DOHH2 (cell line): ENCODE measurements around the gene NOX5.

ENCODE experiments used
- H3F3A ChIP-seq: fragments of 200-600 bp; sonication (generic), shearing (Covaris generic); 2 replicates; pipeline ENCODE4 v1.6.0; 2016; ENCODE audit warnings: antibody characterized with exemption, mild to moderate bottlenecking; ENCODE audit not compliant: control insufficient read depth, insufficient read depth
- H3K27ac ChIP-seq: fragments of 200-600 bp; sonication (generic); 2 replicates; pipeline ENCODE4 v1.5.1; 2014; ENCODE audit warnings: low read depth, mild to moderate bottlenecking, low read length, moderate library complexity
- H3K27me3 ChIP-seq: fragments of 200-600 bp; sonication (generic); 2 replicates; pipeline ENCODE4 v1.6.1; 2014; ENCODE audit warnings: mild to moderate bottlenecking, low read length, mixed read lengths; ENCODE audit not compliant: control insufficient read depth
- H3K36me3 ChIP-seq: fragments of 200-600 bp; sonication (generic); 2 replicates; pipeline ENCODE4 v1.6.1; 2014; ENCODE audit warnings: mild to moderate bottlenecking, low read length, moderate library complexity, mixed read lengths; ENCODE audit not compliant: control insufficient read depth
- H3K4me1 ChIP-seq: fragments of 200-600 bp; sonication (generic); 2 replicates; pipeline ENCODE4 v1.6.1; 2014; ENCODE audit warnings: mild to moderate bottlenecking, low read length, mixed read lengths; ENCODE audit not compliant: control insufficient read depth
- H3K4me2 ChIP-seq: fragments of 200-600 bp; sonication (generic); 2 replicates; pipeline ENCODE4 v1.6.0; 2014; ENCODE audit warnings: mild to moderate bottlenecking, low read length, moderate library complexity
- H3K4me3 ChIP-seq: fragments of 200-600 bp; sonication (generic); 2 replicates; pipeline ENCODE4 v1.5.1; 2014; ENCODE audit warnings: mild to moderate bottlenecking, low read length, mixed read lengths
- H3K79me2 ChIP-seq: fragments of 200-600 bp; sonication (generic); 2 replicates; pipeline ENCODE4 v1.6.1; 2014; ENCODE audit warnings: mild to moderate bottlenecking, low read length, mixed read lengths; ENCODE audit not compliant: control insufficient read depth
- H3K9me2 ChIP-seq: fragments of 200-600 bp; sonication (generic); replicated peaks from 2 replicates; pipeline ENCODE4 v1.6.1; 2014; ENCODE audit warnings: mild to moderate bottlenecking, low read length, mixed read lengths; ENCODE audit not compliant: control insufficient read depth
- H3K9me3 ChIP-seq: fragments of 200-600 bp; sonication (generic); 2 replicates; pipeline ENCODE4 v1.6.1; 2014; ENCODE audit warnings: antibody characterized with exemption, low read length, mixed read lengths; ENCODE audit not compliant: control insufficient read depth, insufficient read depth
- H4K20me1 ChIP-seq: fragments of 200-600 bp; sonication (generic); 2 replicates; pipeline ENCODE4 v1.6.0; 2014; ENCODE audit warnings: low read depth, mild to moderate bottlenecking, antibody characterized with exemption, low read length, moderate library complexity; ENCODE audit not compliant: control insufficient read depth, insufficient read depth
- EZH2phosphoT487 ChIP-seq: fragments of 200-600 bp; sonication (generic); IDR thresholded peaks from 2 replicates; pipeline ENCODE4 v1.6.1; 2017; ENCODE audit warnings: borderline replicate concordance, mild to moderate bottlenecking, antibody characterized with exemption, low read length, moderate library complexity, mixed read lengths
- TF ChIP-seq, protein P1 (sequence below): fragments of 200-600 bp; sonication (generic); IDR thresholded peaks from one replicate; pipeline ENCODE4 v1.5.1; 2014; ENCODE audit warnings: antibody characterized with exemption, mild to moderate bottlenecking, low read depth, low read length; ENCODE audit not compliant: poor library complexity, severe bottlenecking

Gene NOX5

DNA sequence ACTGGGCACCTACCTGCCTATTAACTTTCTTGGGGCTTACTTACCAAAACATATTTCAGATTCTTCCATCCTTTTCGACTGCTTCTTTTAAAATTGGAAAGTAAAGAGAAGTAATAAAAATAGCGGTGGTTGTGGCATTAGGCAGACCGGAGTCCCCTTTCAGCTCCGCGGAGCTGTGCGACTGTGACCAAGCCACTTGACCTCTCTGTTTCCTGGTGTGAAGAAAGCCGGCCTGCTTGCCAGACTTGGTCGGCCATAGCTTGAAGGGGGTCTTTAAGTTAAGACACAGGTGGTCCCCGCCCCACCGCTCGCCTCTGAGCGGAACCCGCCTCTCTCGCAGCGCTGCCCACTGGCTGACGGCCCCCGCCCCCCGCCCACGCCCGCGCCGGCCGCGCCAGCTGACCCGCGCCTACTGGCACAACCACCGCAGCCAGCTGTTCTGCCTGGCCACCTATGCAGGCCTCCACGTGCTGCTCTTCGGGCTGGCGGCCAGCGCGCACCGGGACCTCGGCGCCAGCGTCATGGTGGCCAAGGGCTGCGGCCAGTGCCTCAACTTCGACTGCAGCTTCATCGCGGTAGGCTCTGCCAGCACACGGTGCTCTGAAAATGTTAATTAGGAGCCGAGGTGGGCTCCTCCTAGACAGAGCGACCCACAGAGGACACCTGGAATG, 18.3 kb downstream of the NOX5 start:
- Histone ChIP-seq H3K4me3 (no peak overlapping the region), H3K4me2 (no peak overlapping the region), H3K36me3 (no peaks in the 10 kb centered on the region), H3K4me1 (no peaks in the 10 kb centered on the region), H3K79me2 (no peaks in the 10 kb centered on the region), H3K9me3 (no peaks in the 10 kb centered on the region), H3K27ac (no peak overlapping the region), H4K20me1 (no peaks in the 10 kb centered on the region), H3F3A (no peaks in the 10 kb centered on the region), H3K9me2 (no peaks in the 10 kb centered on the region), H3K27me3 (no peaks in the 10 kb centered on the region)
- no peak for TF ChIP-seq EZH2phosphoT487
- TF ChIP-seq, protein P1, sequence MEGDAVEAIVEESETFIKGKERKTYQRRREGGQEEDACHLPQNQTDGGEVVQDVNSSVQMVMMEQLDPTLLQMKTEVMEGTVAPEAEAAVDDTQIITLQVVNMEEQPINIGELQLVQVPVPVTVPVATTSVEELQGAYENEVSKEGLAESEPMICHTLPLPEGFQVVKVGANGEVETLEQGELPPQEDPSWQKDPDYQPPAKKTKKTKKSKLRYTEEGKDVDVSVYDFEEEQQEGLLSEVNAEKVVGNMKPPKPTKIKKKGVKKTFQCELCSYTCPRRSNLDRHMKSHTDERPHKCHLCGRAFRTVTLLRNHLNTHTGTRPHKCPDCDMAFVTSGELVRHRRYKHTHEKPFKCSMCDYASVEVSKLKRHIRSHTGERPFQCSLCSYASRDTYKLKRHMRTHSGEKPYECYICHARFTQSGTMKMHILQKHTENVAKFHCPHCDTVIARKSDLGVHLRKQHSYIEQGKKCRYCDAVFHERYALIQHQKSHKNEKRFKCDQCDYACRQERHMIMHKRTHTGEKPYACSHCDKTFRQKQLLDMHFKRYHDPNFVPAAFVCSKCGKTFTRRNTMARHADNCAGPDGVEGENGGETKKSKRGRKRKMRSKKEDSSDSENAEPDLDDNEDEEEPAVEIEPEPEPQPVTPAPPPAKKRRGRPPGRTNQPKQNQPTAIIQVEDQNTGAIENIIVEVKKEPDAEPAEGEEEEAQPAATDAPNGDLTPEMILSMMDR, result no peak

DNA sequence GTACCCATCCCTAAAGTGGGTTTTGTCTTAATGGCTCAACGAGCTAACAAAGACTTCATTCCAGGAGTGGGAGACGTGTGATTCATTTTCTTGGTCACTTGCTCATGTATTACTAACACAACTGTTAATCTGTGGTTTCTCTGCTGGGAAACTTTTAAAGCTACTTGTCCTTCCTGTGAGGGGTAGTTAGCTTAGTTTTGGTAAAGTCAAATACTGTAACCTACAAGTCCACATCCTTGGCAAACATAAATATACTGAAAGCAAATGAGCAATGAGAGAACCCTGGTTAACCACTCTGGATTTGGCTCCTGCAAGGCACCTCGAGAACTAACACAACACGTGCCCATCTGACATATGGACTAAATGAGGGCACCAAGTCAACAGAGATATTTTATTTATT, 19.9 kb downstream of the NOX5 start:
- no peaks in the 10 kb centered on the region for H3K79me2 ChIP-seq
- H3K27me3 ChIP-seq, result no peaks in the 10 kb centered on the region
- H3K4me1 ChIP-seq, result no peaks in the 10 kb centered on the region
- H3K36me3 ChIP-seq, result no peaks in the 10 kb centered on the region
- H3K9me3 ChIP-seq, result no peaks in the 10 kb centered on the region
- no peaks in the 10 kb centered on the region for H4K20me1 ChIP-seq
- H3K27ac ChIP-seq, result no peak overlapping the region
- H3K9me2 ChIP-seq, result no peaks in the 10 kb centered on the region
- TF ChIP-seq, protein P1, result no peak
- TF ChIP-seq EZH2phosphoT487, result no peak
- H3F3A ChIP-seq, result no peaks in the 10 kb centered on the region
- H3K4me2 ChIP-seq, result no peak overlapping the region
- no peak overlapping the region for H3K4me3 ChIP-seq

DNA sequence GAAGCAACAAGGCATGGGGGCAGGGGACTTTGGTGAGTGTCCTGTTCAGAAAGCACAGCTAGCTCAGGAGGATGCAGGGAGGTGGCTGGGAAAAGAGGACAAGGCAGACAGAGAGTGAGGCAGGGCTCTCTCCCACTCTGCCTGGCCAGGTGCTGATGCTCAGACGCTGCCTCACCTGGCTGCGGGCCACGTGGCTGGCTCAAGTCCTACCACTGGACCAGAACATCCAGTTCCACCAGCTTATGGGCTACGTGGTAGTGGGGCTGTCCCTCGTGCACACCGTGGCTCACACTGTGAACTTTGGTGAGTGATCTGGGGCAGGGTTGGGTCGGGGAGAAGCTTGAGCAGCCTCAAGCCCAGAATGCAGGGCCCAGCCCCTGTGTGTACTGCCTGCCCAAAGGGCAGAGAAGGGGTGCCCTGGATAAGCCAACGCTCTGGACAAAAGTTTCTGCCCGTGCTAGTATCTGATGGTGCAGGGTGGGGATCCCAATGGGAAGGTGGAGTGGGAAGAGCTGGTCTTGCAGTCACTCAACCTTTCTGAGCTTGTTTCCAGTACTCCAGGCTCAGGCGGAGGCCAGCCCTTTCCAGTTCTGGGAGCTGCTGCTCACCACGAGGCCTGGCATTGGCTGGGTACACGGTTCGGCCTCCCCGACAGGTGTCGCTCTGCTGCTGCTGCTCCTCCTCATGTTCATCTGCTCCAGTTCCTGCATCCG, 20.9 kb downstream of the NOX5 start:
- H3F3A ChIP-seq, result no peaks in the 10 kb centered on the region
- no peak overlapping the region for H3K4me3 ChIP-seq
- H3K4me1 ChIP-seq, result no peaks in the 10 kb centered on the region
- H3K9me3 ChIP-seq, result no peaks in the 10 kb centered on the region
- H4K20me1 ChIP-seq, result no peaks in the 10 kb centered on the region
- no peaks in the 10 kb centered on the region for H3K36me3 ChIP-seq
- no peaks in the 10 kb centered on the region for H3K9me2 ChIP-seq
- H3K4me2 ChIP-seq, result no peak overlapping the region
- TF ChIP-seq, protein P1, result no peak
- no peak for TF ChIP-seq EZH2phosphoT487
- no peak overlapping the region for H3K27ac ChIP-seq
- no peaks in the 10 kb centered on the region for H3K79me2 ChIP-seq
- H3K27me3 ChIP-seq, result no peaks in the 10 kb centered on the region
